Gastrocnemius medialis (tissue), 4 donors: ENCODE data around the gene SLC1A7. TPM values are rescaled to one million over a fixed set of nuclear protein-coding genes. Genes with fewer than 3 reads are reported as not detected.
A peak's percentile ranks its signal among the peaks of the same experiment; 100 is the strongest.

Experiments used
- ATAC-seq, 2 donors: fragments of 150-250 bp; one replicate each; pipeline ENCODE4 v1.9.1; 2016
- DNase-seq, 2 donors: peaks; one replicate each; pipeline ENCODE4 v3.0.0-alpha.2; 2019
- H3K27ac ChIP-seq, 4 donors: fragments of 200-600 bp; sonication (generic); 1 replicate in 1 of 4; 2 replicates in 3 of 4; pipeline ENCODE4 v1.5.1; 2016 to 2018; ENCODE audit warnings: mild to moderate bottlenecking in 2 of 4, moderate library complexity in 1 of 4
- H3K27me3 ChIP-seq, 3 donors: fragments of 200-600 bp; sonication (generic) in 2 of 3; 1 replicate in 1 of 3; 2 replicates in 2 of 3; pipeline versions ENCODE4 v1.5.1 to v1.6.0; 2016 to 2019; ENCODE audit warnings: mild to moderate bottlenecking in 1 of 3, moderate library complexity in 1 of 3
- H3K36me3 ChIP-seq, 2 donors: fragments of 200-600 bp; sonication (generic) in 1 of 2; one replicate each; pipeline ENCODE4 v1.5.1; 2017 to 2018
- H3K4me1 ChIP-seq, 2 donors: fragments of 200-600 bp; sonication (generic) in 1 of 2; one replicate each; pipeline ENCODE4 v1.5.1; 2016 to 2017; ENCODE audit warnings: mild to moderate bottlenecking in 2 of 2
- H3K4me3 ChIP-seq, 4 donors: fragments of 200-600 bp; sonication (generic) in 3 of 4; 1 replicate in 1 of 4; 2 replicates in 3 of 4; pipeline ENCODE4 v1.5.1; 2016 to 2019; ENCODE audit warnings: mild to moderate bottlenecking in 2 of 4
- H3K9me3 ChIP-seq, 3 donors: fragments of 200-600 bp; sonication (generic) in 2 of 3; 1 replicate in 1 of 3; 2 replicates in 2 of 3; pipeline ENCODE4 v1.5.1; 2016 to 2019
- POLR2A ChIP-seq, 2 donors: fragments of 450-650 bp; IDR thresholded peaks; one replicate each; pipeline ENCODE4 v1.6.1; 2017; ENCODE audit warnings: antibody characterized with exemption in 2 of 2, mild to moderate bottlenecking in 2 of 2, moderate library complexity in 2 of 2
- in situ Hi-C, 4 donors: fragments of 200-750 bp; cut with MboI; loops; one replicate each; pipeline versions ENCODE4 v1.15.0 to v1.8.0; 2017; ENCODE audit warnings: low sequenced_read_pairs in 4 of 4
- intact Hi-C: fragments of 100-400 bp; cut with DNase I; formaldehyde crosslinking; loops from one replicate; pipeline ENCODE4 v1.15.1; 2023; ENCODE audit warnings: low total_unique reads
- total RNA-seq, 4 donors: library from RNA; depleted of rRNA; stranded (reverse); fragments of >200 nt; gene quantifications; one replicate each; pipeline versions ENCODE4 v1.1.0 to v1.2.3, GENCODE V29; 2016
- TF ChIP-seq, protein P1 (sequence below), 5 experiments: fragments of 450-650 bp in 3 of 5; fragments of 200-600 bp in 2 of 5; sonication (generic) in 2 of 5; IDR thresholded peaks in 4 of 5; conservative IDR thresholded peaks in 1 of 5; 1 replicate in 4 of 5; 2 replicates in 1 of 5; pipeline ENCODE4 v1.5.1; 2016 to 2019; ENCODE audit warnings: antibody characterized with exemption in 5 of 5, mild to moderate bottlenecking in 3 of 5, moderate library complexity in 3 of 5

The SLC1A7 gene
- total RNA-seq, 4 donors from 2014 or later, result 0.24 to 1.1 (median 0.25) TPM; not detected in 1

DNA sequence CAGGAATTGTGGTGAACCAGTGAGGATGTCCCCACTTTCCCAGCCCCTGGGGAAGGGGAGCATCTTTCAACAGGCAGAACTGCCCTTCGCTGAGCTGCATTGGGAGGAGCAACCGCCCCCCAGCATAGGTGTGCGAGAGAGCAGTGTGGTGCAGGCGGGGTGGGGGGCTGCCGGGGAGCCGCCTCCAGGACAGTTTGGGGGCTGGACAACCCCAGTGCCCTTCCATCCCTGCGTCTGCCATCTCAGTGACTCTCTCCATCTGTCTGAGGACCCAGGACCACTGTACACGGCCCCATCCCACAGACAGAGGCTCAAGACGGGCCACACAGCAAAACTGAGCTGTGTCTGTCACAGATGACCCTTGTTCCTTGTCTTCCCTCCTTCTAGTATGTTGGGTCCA, 66.3 kb downstream of the SLC1A7 start:
- H3K4me1 ChIP-seq, result no peaks in the 10 kb centered on the region

DNA sequence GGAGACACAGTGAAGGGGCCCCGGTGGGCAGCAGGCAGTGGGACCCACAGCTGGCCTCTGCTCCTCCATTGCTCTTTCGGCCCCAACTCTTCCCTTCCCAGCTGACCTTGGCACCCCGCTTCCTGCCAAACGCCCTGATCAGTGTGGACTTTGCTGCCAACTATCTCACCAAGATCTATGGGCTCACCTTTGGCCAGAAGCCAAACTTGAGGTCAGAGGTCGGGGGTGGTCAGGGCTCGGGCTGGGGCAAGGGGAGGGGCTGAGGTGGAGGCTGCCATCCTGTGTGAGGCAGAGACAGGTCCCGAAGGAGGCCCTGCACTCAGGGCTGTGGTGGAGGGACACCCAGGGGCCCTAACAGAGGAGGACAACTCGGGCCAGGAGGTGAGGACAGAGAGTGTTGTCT, 66.7 kb downstream of the SLC1A7 start:
- in situ Hi-C loops (no loop called here), intact Hi-C loops (no loop called here)
- Histone ChIP-seq H3K4me1 (no peaks in the 10 kb centered on the region), H3K27me3 (no peaks in the 10 kb centered on the region), H3K9me3 (no peaks in the 10 kb centered on the region), H3K4me3 (no peak overlapping the region), H3K27ac (no peak overlapping the region), H3K36me3 (no peaks in the 10 kb centered on the region)
- no peak for DNase-seq
- TF ChIP-seq, protein P1, sequence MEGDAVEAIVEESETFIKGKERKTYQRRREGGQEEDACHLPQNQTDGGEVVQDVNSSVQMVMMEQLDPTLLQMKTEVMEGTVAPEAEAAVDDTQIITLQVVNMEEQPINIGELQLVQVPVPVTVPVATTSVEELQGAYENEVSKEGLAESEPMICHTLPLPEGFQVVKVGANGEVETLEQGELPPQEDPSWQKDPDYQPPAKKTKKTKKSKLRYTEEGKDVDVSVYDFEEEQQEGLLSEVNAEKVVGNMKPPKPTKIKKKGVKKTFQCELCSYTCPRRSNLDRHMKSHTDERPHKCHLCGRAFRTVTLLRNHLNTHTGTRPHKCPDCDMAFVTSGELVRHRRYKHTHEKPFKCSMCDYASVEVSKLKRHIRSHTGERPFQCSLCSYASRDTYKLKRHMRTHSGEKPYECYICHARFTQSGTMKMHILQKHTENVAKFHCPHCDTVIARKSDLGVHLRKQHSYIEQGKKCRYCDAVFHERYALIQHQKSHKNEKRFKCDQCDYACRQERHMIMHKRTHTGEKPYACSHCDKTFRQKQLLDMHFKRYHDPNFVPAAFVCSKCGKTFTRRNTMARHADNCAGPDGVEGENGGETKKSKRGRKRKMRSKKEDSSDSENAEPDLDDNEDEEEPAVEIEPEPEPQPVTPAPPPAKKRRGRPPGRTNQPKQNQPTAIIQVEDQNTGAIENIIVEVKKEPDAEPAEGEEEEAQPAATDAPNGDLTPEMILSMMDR (IDR thresholded peaks at IDR 0.05 in 4 of 5, conservative IDR thresholded peaks at IDR 0.05 in 1 of 5), result no peak
- TF ChIP-seq POLR2A (IDR thresholded peaks at IDR 0.05), result no peak
- ATAC-seq, result no peak

More for the DNA sequence above, 66.3 kb downstream of the SLC1A7 start:
- Histone ChIP-seq H3K4me3 (no peak overlapping the region), H3K27ac (no peak overlapping the region), H3K27me3 (no peaks in the 10 kb centered on the region), H3K36me3 (no peaks in the 10 kb centered on the region), H3K9me3 (no peaks in the 10 kb centered on the region)
- intact Hi-C loops (no loop called here), in situ Hi-C loops (no loop called here)
- TF ChIP-seq, protein P1 (IDR thresholded peaks at IDR 0.05 in 4 of 5, conservative IDR thresholded peaks at IDR 0.05 in 1 of 5), result no peak
- TF ChIP-seq POLR2A (IDR thresholded peaks at IDR 0.05), result no peak
- ATAC-seq (no peak), DNase-seq (no peak)

DNA sequence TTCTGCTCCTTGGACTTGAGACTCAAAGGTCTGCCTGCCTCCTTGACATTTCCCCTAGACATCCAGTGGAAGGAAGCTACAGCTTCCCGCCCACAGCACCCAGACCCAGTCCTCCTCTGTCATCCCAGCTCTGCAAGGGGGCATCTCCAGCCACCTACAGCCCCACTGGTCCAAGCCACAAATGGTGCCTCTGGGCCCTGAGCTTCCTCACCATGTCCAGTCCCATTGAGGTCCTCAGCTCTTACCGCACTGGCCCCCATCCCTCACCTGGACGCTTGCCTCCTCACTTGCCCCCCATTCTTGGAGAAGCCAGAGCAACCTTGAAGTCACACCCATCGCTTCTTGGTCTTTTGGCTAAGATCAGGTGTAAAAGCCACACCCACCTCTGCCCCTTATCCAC, 67.2 kb downstream of the SLC1A7 start:
- no peaks in the 10 kb centered on the region for H3K27me3 ChIP-seq
- H3K4me1 ChIP-seq, result no peaks in the 10 kb centered on the region
- ATAC-seq (no peak), DNase-seq (no peak)
- in situ Hi-C loops, result no loop called here
- no peaks in the 10 kb centered on the region for H3K36me3 ChIP-seq
- TF ChIP-seq POLR2A (IDR thresholded peaks at IDR 0.05), result no peak
- TF ChIP-seq, protein P1 (IDR thresholded peaks at IDR 0.05 in 4 of 5, conservative IDR thresholded peaks at IDR 0.05 in 1 of 5), result no peak
- H3K27ac ChIP-seq, result no peak overlapping the region
- no peaks in the 10 kb centered on the region for H3K9me3 ChIP-seq
- intact Hi-C loops, result no loop called here
- H3K4me3 ChIP-seq, result no peak overlapping the region

DNA sequence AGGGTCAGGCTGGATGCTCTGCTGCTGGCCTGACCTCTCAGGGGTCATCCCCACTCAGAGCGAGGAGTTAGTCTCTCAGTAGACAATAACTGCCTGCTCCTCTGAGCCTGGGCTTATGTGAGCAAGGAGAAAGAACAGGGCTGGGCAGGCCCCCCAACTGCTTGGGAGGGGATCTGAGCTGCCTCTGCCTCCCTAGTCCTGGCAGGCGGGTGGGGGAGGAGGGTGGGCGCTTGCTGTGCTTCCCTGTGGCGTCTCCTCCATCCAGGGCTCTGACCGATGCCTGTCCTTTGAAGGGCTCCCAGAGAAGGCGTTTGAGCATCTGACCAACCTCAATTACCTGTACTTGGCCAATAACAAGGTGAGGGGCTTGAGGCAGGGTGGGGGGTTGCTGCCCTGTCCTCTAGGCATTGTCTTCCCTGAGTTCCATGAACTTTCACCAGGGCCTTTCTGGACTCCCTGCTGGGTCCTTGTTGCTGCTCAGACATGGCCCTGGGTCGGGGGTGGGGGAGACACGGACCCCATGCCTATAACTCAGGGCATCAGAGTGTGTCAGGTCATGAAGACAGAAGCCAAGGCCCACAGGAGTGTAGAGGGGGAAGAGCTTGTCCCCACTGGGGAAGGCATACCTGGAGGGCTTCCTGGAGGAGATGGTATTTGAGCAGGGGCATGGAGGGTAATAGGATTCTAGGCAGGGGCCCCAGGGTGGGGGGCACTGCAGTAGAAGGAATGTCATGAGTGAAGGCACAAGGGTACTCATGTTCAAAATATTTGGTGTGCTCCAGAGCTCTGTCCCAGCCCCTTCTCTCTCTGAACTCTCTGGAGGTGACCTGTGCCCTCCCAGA, 67.9 kb downstream of the SLC1A7 start:
- in situ Hi-C loops, result no loop called here
- DNase-seq, result peak in 1 of 2 donors; percentile 1

More for the DNA sequence above, 67.9 kb downstream of the SLC1A7 start:
- Histone ChIP-seq H3K9me3 (no peaks in the 10 kb centered on the region), H3K27ac (no peak overlapping the region), H3K4me1 (no peaks in the 10 kb centered on the region), H3K36me3 (no peaks in the 10 kb centered on the region), H3K27me3 (no peaks in the 10 kb centered on the region), H3K4me3 (no peak overlapping the region)
- intact Hi-C loops, result no loop called here
- ATAC-seq, result no peak
- TF ChIP-seq, protein P1 (IDR thresholded peaks at IDR 0.05 in 4 of 5, conservative IDR thresholded peaks at IDR 0.05 in 1 of 5), result no peak
- TF ChIP-seq POLR2A (IDR thresholded peaks at IDR 0.05), result no peak
